ENCODE results near the gene MKRN1.

Gene MKRN1

DNA sequence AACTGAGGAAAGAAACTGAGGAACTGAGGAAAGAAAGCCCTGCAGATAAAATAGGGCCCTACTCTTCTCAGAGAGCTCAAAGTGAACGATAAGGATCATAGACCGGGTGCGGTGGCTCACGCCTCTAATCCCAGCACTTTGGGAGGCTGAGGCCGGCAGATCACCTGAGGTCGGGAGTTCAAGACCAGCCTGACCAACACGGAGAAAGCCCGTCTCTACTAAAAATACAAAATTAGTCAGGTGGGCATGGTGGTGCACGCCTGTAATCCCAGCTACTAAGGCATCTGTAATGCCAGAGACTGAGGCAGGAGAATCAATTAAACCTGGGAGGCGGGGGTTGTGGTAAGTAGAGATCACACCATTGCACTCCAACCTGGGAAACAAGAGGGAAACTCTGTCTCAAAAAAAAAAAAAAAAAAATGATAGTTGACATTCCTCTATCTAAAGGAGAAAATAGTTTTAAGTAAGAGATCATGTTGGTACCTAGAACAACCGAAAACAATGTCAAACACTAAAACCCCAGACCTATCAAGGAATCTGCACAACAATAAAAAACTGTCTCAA is 2.5 kb downstream of the MKRN1 start:
- Histone ChIP-seq H3K36me3 (ENCODE audit: insufficient read depth, low read length) (peaks cover 1% of the 10 kb centered on the region; the same call in 1 of the 2 replicates), H3K79me2 (ENCODE audit: insufficient read depth, low read length) (peaks cover 73% of the 10 kb centered on the region), H3K27me3 (ENCODE audit: insufficient read depth, low read length, poor library complexity, severe bottlenecking) (no peaks in the 10 kb centered on the region), H3K9me2 (replicated peaks; ENCODE audit: low read depth, low read length) (no peaks in the 10 kb centered on the region), H3K9ac (ENCODE audit: low read depth, low read length, poor library complexity, severe bottlenecking) (peak overlapping the region; percentile 89), H3K4me3 (ENCODE audit: low read length, poor library complexity, severe bottlenecking) (peak overlapping the region; percentile 95), H4K20me1 (ENCODE audit: insufficient read depth, low read length, poor library complexity, severe bottlenecking) (peaks cover 65% of the 10 kb centered on the region), H3F3A (ENCODE audit: low read depth) (no peaks in the 10 kb centered on the region), H2AFZ (ENCODE audit: low read length) (no peak overlapping the region), H3K4me2 (ENCODE audit: low read depth, low read length, poor library complexity, severe bottlenecking) (peak overlapping the region; percentile 100), H3K4me1 (ENCODE audit: insufficient read depth, low read length, poor library complexity, severe bottlenecking) (peaks cover 32% of the 10 kb centered on the region), H3K9me3 (ENCODE audit: insufficient read depth, low read depth, low read length) (no peaks in the 10 kb centered on the region)
- TF ChIP-seq CTCF (conservative IDR thresholded peaks at IDR 0.05; ENCODE audit: low read length) (no peak), EZH2phosphoT487 (IDR thresholded peaks at IDR 0.05; ENCODE audit: borderline replicate concordance) (no peak)

- Histone ChIP-seq H3K79me2 (ENCODE audit: insufficient read depth, low read length) (peaks cover 83% of the 10 kb centered on the region), H3K27me3 (ENCODE audit: insufficient read depth, low read length, poor library complexity, severe bottlenecking) (no peaks in the 10 kb centered on the region), H3K9ac (ENCODE audit: low read depth, low read length, poor library complexity, severe bottlenecking) (peak overlapping the region; percentile 28), H3K9me3 (ENCODE audit: insufficient read depth, low read depth, low read length) (no peaks in the 10 kb centered on the region), H4K20me1 (ENCODE audit: insufficient read depth, low read length, poor library complexity, severe bottlenecking) (peaks cover 72% of the 10 kb centered on the region), H3K9me2 (replicated peaks; ENCODE audit: low read depth, low read length) (no peaks in the 10 kb centered on the region), H3K4me3 (ENCODE audit: low read length, poor library complexity, severe bottlenecking) (peak overlapping the region; percentile 95), H3F3A (ENCODE audit: low read depth) (no peaks in the 10 kb centered on the region), H2AFZ (ENCODE audit: low read length) (no peak overlapping the region), H3K4me2 (ENCODE audit: low read depth, low read length, poor library complexity, severe bottlenecking) (peak overlapping the region; percentile 100), H3K4me1 (ENCODE audit: insufficient read depth, low read length, poor library complexity, severe bottlenecking) (peaks cover 32% of the 10 kb centered on the region), H3K36me3 (ENCODE audit: insufficient read depth, low read length) (peaks cover 9% of the 10 kb centered on the region; the same call in 1 of the 2 replicates)
- TF ChIP-seq CTCF (conservative IDR thresholded peaks at IDR 0.05; ENCODE audit: low read length), result peak; percentile 76
- TF ChIP-seq EZH2phosphoT487 (IDR thresholded peaks at IDR 0.05; ENCODE audit: borderline replicate concordance), result no peak
Observed at GRCh38 chr7:140475747-140476333, 3.5 kb downstream of the MKRN1 start.

DNA sequence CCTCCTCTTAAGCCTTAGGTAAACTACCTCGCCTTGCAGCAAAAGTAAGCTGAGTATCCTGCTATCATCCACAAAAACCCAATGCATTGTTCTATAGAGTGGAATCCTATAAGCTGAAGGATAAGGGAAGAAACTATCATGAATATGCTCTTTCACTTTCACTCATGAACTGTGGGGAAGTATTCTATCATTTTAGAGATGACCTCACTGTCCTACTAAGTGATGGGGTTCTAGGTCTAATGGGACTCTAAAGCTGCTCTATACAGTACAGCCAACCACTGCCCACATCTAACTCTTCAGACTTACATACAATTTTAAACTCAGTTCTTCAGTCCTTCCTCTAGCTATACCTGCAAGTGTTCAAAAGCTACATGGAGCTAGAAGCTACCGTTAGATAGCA is 16.2 kb downstream of the MKRN1 start:
- no peak overlapping the region for H2AFZ ChIP-seq (ENCODE audit: low read length)
- no peaks in the 10 kb centered on the region for H3K9me2 ChIP-seq (replicated peaks; ENCODE audit: low read depth, low read length)
- H3K4me1 ChIP-seq (ENCODE audit: insufficient read depth, low read length, poor library complexity, severe bottlenecking), result no peaks in the 10 kb centered on the region
- no peaks in the 10 kb centered on the region for H3F3A ChIP-seq (ENCODE audit: low read depth)
- H3K79me2 ChIP-seq (ENCODE audit: insufficient read depth, low read length), result peaks cover 31% of the 10 kb centered on the region
- H3K4me3 ChIP-seq (ENCODE audit: low read length, poor library complexity, severe bottlenecking), result no peak overlapping the region
- no peaks in the 10 kb centered on the region for H3K27me3 ChIP-seq (ENCODE audit: insufficient read depth, low read length, poor library complexity, severe bottlenecking)
- no peak overlapping the region for H3K9ac ChIP-seq (ENCODE audit: low read depth, low read length, poor library complexity, severe bottlenecking)
- no peak overlapping the region for H3K4me2 ChIP-seq (ENCODE audit: low read depth, low read length, poor library complexity, severe bottlenecking)
- H3K9me3 ChIP-seq (ENCODE audit: insufficient read depth, low read depth, low read length), result no peaks in the 10 kb centered on the region
- H4K20me1 ChIP-seq (ENCODE audit: insufficient read depth, low read length, poor library complexity, severe bottlenecking), result peaks cover 27% of the 10 kb centered on the region
- H3K36me3 ChIP-seq (ENCODE audit: insufficient read depth, low read length), result peaks cover 86% of the 10 kb centered on the region; the same call in 1 of the 2 replicates
- no peak for TF ChIP-seq EZH2phosphoT487 (IDR thresholded peaks at IDR 0.05; ENCODE audit: borderline replicate concordance)
- TF ChIP-seq CTCF (conservative IDR thresholded peaks at IDR 0.05; ENCODE audit: low read length), result no peak
